Measurements from ENCODE around the gene FGF22.

- TF ChIP-seq, protein P1, sequence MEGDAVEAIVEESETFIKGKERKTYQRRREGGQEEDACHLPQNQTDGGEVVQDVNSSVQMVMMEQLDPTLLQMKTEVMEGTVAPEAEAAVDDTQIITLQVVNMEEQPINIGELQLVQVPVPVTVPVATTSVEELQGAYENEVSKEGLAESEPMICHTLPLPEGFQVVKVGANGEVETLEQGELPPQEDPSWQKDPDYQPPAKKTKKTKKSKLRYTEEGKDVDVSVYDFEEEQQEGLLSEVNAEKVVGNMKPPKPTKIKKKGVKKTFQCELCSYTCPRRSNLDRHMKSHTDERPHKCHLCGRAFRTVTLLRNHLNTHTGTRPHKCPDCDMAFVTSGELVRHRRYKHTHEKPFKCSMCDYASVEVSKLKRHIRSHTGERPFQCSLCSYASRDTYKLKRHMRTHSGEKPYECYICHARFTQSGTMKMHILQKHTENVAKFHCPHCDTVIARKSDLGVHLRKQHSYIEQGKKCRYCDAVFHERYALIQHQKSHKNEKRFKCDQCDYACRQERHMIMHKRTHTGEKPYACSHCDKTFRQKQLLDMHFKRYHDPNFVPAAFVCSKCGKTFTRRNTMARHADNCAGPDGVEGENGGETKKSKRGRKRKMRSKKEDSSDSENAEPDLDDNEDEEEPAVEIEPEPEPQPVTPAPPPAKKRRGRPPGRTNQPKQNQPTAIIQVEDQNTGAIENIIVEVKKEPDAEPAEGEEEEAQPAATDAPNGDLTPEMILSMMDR (IDR thresholded peaks at IDR 0.05) = no peak
- TF ChIP-seq POLR2A (IDR thresholded peaks at IDR 0.05) = no peak
Measured at GRCh38 chr19:618247-618619, 21.4 kb upstream of the FGF22 start.

All from esophagus squamous epithelium (tissue), 4 donors.